Esophagus muscularis mucosa (tissue), 4 donors: ENCODE results near the gene CLDN24. TPM values are rescaled to one million over a fixed set of nuclear protein-coding genes. Genes with fewer than 3 reads are reported as not detected.

Source experiments
- DNase-seq: peaks from one replicate; pipeline ENCODE4 v3.0.0-alpha.2; 2017; ENCODE audit errors: extremely low spot score
- H3K27ac ChIP-seq, 4 donors: fragments of 200-600 bp; sonication (generic); replicated peaks in 1 of 4; 1 replicate in 3 of 4; 2 replicates in 1 of 4; pipeline ENCODE4 v1.5.1; 2016 to 2019; ENCODE audit warnings: mild to moderate bottlenecking in 1 of 4
- H3K27me3 ChIP-seq, 4 donors: fragments of 200-600 bp; sonication (generic); one replicate each; pipeline versions ENCODE4 v1.5.1 to v1.6.0; 2016 to 2019
- H3K36me3 ChIP-seq, 4 donors: fragments of 200-600 bp; sonication (generic); one replicate each; pipeline ENCODE4 v1.5.1; 2016 to 2019
- H3K4me1 ChIP-seq, 4 donors: fragments of 200-600 bp; sonication (generic); one replicate each; pipeline ENCODE4 v1.5.1; 2016 to 2019
- H3K4me3 ChIP-seq, 4 donors: fragments of 200-600 bp; sonication (generic); 1 replicate in 2 of 4; 2 replicates in 2 of 4; pipeline ENCODE4 v1.5.1; 2016 to 2019; ENCODE audit warnings: mild to moderate bottlenecking in 4 of 4, moderate library complexity in 1 of 4
- H3K9me3 ChIP-seq, 4 donors: fragments of 200-600 bp; sonication (generic); 1 replicate in 3 of 4; 2 replicates in 1 of 4; pipeline ENCODE4 v1.5.1; 2016 to 2019
- EP300 ChIP-seq: sonication (generic); formaldehyde crosslinking; IDR thresholded peaks from one replicate; pipeline ENCODE4 v1.6.1; 2017; ENCODE audit warnings: antibody characterized with exemption
- POLR2A ChIP-seq: fragments of 450-650 bp; IDR thresholded peaks from one replicate; pipeline ENCODE4 v1.6.1; 2017; ENCODE audit warnings: antibody characterized with exemption, moderate library complexity, mild to moderate bottlenecking, low read depth
- POLR2AphosphoS5 ChIP-seq, 2 donors: sonication (generic); formaldehyde crosslinking; IDR thresholded peaks; one replicate each; pipeline ENCODE4 v1.6.1; 2017; ENCODE audit warnings: antibody characterized with exemption in 2 of 2
- WGBS: methylation state at CpG from one replicate; pipeline ENCODE4 v1.1.5; 2018; 5-methylcytosine and 5-hydroxymethylcytosine counted together
- intact Hi-C: fragments of 100-400 bp; cut with DNase I; formaldehyde crosslinking; loops from one replicate; pipeline ENCODE4 v1.15.1; 2023
- total RNA-seq, 4 donors: library from RNA; depleted of rRNA; stranded (reverse); fragments of >200 nt; gene quantifications; one replicate each; pipeline versions ENCODE4 v1.1.0 to v1.2.1, GENCODE V29; 2016
- TF ChIP-seq, protein P1 (sequence below), 3 experiments: fragments of 200-600 bp in 2 of 3; fragments of 450-650 bp in 1 of 3; sonication (generic) in 2 of 3; IDR thresholded peaks; one replicate each; pipeline ENCODE4 v1.5.1; 2017 to 2019; ENCODE audit warnings: antibody characterized with exemption in 3 of 3, mild to moderate bottlenecking in 2 of 3, moderate library complexity in 1 of 3

CLDN24 gene
- total RNA-seq, 4 donors from 2014 or later = not detected

DNA sequence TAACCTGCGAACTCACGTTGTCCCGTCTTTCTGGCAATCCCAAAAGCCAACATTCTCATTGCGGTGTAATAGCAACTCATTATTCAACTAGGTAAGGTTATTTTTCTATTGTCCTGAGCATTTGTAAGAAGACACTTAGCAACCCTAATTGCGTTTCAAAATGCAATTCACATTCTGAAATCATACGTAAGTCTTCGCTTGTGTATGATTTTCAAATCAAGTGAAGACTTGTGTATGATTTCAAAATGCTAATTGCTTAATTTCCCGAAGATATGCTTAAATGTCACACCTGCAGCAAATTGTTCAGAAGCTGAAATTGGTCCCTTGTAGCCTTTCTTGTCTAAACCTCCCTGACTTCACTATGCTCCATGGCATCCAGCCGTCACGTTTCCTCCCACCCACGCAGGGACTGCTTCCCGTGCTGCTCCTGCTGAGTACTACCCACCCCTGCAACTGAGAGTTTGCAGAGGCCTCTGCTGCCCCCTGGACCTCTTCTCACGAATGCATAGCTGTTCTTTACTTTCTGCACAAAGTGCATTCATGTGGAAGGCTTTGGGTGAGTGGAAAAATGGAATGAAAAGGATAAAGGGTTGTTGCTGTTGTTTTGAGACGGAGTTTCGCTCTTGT lies 40.8 kb upstream of the CLDN24 start:
- Histone ChIP-seq H3K4me3 (no peak overlapping the region), H3K36me3 (no peaks in the 10 kb centered on the region), H3K9me3 (peaks cover 0 to 4% (median 0%) of the 10 kb centered on the region in 4 donors), H3K27me3 (no peaks in the 10 kb centered on the region), H3K4me1 (no peaks in the 10 kb centered on the region), H3K27ac (no peak overlapping the region)
- DNase-seq = no peak
- intact Hi-C loops = no loop called here
- TF ChIP-seq POLR2AphosphoS5 (IDR thresholded peaks at IDR 0.05) = no peak
- no peak for TF ChIP-seq EP300
- no peak for TF ChIP-seq POLR2A
- 77% methylated on average over 15 of the region's 15 CpGs for WGBS

DNA sequence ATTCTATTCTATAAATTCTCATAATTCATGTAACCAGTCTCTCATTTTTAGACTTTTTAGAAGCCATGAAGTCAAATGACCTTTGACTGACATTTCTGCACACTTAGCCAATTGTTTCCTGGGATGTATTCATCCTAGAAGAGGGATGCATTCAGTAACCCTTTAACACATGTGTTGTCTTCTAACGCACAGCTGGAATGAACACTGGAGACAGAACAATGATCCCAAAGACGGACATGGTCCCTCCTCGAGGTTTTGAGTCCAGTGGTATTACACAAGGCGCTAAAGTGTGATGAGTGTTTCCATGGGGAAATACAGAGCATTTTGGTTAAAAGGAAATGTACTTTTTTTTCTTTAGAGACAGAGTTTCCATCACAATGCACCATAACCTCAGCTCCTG lies 39.8 kb upstream of the CLDN24 start:
- Histone ChIP-seq H3K4me1 (no peaks in the 10 kb centered on the region), H3K27me3 (peaks cover 0 to 4% (median 0%) of the 10 kb centered on the region in 4 donors), H3K27ac (no peak overlapping the region), H3K36me3 (no peaks in the 10 kb centered on the region), H3K4me3 (no peak overlapping the region), H3K9me3 (peaks cover 0 to 4% (median 0%) of the 10 kb centered on the region in 4 donors)
- intact Hi-C loops = no loop called here
- 90% methylated on average over 4 of the region's 4 CpGs for WGBS
- DNase-seq = no peak
- TF ChIP-seq EP300 (no peak), POLR2AphosphoS5 (IDR thresholded peaks at IDR 0.05) (no peak), POLR2A (no peak)
- TF ChIP-seq, protein P1, sequence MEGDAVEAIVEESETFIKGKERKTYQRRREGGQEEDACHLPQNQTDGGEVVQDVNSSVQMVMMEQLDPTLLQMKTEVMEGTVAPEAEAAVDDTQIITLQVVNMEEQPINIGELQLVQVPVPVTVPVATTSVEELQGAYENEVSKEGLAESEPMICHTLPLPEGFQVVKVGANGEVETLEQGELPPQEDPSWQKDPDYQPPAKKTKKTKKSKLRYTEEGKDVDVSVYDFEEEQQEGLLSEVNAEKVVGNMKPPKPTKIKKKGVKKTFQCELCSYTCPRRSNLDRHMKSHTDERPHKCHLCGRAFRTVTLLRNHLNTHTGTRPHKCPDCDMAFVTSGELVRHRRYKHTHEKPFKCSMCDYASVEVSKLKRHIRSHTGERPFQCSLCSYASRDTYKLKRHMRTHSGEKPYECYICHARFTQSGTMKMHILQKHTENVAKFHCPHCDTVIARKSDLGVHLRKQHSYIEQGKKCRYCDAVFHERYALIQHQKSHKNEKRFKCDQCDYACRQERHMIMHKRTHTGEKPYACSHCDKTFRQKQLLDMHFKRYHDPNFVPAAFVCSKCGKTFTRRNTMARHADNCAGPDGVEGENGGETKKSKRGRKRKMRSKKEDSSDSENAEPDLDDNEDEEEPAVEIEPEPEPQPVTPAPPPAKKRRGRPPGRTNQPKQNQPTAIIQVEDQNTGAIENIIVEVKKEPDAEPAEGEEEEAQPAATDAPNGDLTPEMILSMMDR (IDR thresholded peaks at IDR 0.05) = no peak

DNA sequence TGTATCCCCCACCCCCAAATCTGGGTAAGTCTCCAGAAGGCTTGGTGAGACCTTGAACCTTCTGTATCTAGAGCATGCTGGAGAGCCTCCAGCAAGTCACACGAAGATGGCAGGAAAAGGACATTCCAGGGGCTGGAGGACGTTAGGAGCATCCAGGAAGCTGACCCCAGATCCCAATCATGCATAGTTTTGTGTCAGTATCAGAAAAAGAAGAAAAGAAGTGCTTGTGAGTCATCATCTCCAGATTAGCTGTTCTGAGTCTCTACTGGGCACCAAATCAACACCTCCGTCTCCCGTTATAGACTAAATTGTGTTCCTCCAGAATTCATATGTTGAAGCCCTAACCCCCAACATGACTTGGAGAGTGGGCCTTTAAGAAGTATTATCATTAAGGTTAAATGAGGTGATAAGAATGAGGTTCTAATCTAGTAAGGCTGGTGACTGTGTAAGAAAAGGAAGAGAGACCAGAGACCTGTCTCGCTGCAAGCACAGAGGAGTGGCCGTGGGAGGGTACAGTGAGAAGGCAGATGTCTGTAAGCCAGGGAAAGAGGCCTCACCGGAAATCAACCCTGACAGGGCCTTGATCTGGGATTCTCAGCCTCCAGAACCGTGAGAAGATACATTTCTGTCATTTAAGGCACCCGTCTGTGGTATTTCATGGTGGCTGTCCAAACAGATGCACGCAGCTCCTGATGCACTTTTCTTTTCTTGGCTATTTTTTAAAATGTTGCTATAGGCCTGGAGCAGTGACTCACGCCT lies 38.1 kb upstream of the CLDN24 start:
- H3K27me3 ChIP-seq = peaks cover 0 to 9% (median 0%) of the 10 kb centered on the region in 4 donors
- peaks cover 0 to 4% (median 0%) of the 10 kb centered on the region in 4 donors for H3K9me3 ChIP-seq
- WGBS = 75% methylated on average over 11 of the region's 11 CpGs
- no peaks in the 10 kb centered on the region for H3K36me3 ChIP-seq
- H3K4me3 ChIP-seq = no peak overlapping the region
- intact Hi-C loops = no loop called here
- H3K4me1 ChIP-seq = no peaks in the 10 kb centered on the region
- TF ChIP-seq, protein P1 (IDR thresholded peaks at IDR 0.05) = no peak
- no peak for TF ChIP-seq POLR2A
- no peak for TF ChIP-seq EP300
- TF ChIP-seq POLR2AphosphoS5 (IDR thresholded peaks at IDR 0.05) = no peak
- H3K27ac ChIP-seq = no peak overlapping the region
- no peak for DNase-seq

DNA sequence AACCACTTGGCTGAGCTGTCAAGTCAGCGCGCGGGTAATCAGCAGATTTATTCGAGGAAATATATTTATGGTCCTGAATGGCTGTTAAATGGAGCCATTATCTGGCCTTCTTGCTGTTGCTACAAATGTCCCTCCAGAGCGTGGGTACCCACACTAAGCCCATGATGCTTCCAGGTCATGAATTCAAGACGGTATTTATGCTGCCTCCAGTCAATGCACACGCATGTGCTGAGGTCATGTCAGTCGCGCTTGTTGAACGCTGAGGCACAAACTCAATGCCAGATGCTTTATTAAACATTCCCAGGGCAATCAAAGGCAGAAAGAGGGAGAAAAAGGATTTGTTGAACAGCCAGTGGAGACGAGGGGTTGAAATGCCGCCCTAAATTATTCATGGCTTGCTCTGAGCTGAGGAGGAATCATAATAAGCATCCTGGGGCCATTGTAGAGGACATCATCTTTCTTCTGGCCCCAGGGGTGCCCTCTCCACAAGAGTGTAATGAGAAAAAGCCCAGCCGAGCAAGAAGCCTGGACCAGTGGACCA lies 36.1 kb upstream of the CLDN24 start:
- no peaks in the 10 kb centered on the region for H3K4me1 ChIP-seq
- no peaks in the 10 kb centered on the region for H3K36me3 ChIP-seq
- 88% methylated on average over 12 of the region's 13 CpGs for WGBS
- no peak overlapping the region for H3K27ac ChIP-seq
- intact Hi-C loops = no loop called here
- DNase-seq = no peak
- H3K27me3 ChIP-seq = peaks cover 0 to 10% (median 0%) of the 10 kb centered on the region in 4 donors
- H3K9me3 ChIP-seq = peaks cover 0 to 4% (median 0%) of the 10 kb centered on the region in 4 donors
- TF ChIP-seq POLR2AphosphoS5 (IDR thresholded peaks at IDR 0.05) (no peak), EP300 (no peak)
- H3K4me3 ChIP-seq = no peak overlapping the region

DNA sequence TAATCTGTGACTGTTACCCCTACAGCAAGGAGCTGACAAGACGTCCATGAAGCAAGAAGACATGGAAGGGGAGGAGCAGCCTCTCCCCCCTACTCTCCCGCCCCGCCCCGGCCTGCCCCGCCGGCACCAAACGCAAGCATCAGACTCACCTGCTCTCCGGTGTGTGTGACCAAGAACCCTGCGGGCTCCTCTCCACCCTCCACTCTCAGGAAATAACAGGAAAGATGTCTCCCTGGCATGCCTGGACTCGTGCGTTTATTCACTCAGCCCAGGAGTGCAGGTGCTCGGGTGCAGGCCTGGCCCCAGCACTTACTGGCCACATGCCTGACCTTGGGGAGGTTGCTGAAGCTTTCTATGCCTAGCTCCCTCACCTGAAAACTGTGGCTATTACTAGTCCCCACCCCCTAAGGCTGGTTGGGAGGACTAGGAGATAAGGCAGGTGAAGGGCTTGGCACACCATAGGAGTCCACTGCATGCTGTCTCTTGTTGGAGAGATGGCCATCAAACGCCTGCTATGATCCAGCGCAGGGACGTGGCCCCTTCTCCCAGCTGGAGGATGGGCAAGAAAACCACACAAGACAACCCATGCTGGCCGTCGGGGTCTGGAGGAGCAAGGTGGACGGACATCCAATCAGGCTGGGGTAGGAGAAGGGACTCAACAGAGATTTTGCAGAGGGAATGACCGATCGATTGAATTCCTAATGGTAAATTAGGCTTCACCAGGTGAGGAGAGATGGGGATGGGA lies 34.9 kb upstream of the CLDN24 start:
- no peaks in the 10 kb centered on the region for H3K36me3 ChIP-seq
- 87% methylated on average over 16 of the region's 20 CpGs for WGBS
- peaks cover 0 to 4% (median 0%) of the 10 kb centered on the region in 4 donors for H3K9me3 ChIP-seq
- peaks cover 0 to 21% (median 0%) of the 10 kb centered on the region in 4 donors for H3K27me3 ChIP-seq
- H3K4me1 ChIP-seq = no peaks in the 10 kb centered on the region
- TF ChIP-seq EP300 (no peak), POLR2A (no peak), POLR2AphosphoS5 (IDR thresholded peaks at IDR 0.05) (no peak)
- TF ChIP-seq, protein P1 (IDR thresholded peaks at IDR 0.05) = no peak
- H3K4me3 ChIP-seq = no peak overlapping the region
- DNase-seq = no peak
- no peak overlapping the region for H3K27ac ChIP-seq
- intact Hi-C loops = no loop called here
